HEK293 (cell line): ENCODE data around the gene FHL1.
"Not testable (repeated sequence)": the region's sequence is repeated elsewhere in the genome, so short reads cannot be mapped to it uniquely, and the experiment has no call there.

ENCODE experiments used
- CTCF ChIA-PET: fragments of 350-600 bp; formaldehyde crosslinking; extraction: SDS; loops from one replicate; lab custom pipeline; 2021; ENCODE audit warnings: antibody characterized with exemption; lab: Yijun Ruan, JAX
- POLR2A ChIA-PET: fragments of 300-600 bp; formaldehyde crosslinking; extraction: SDS; loops from one replicate; lab custom pipeline; 2020; ENCODE audit warnings: antibody characterized with exemption, inconsistent platforms; lab: Yijun Ruan, JAX
- H3K27ac ChIP-seq: fragments of 200-500 bp; sonication (Bioruptor generic); 2 replicates; pipeline ENCODE4 v1.5.1; 2014; ENCODE audit warnings: low read depth, low read length, control low read depth, inconsistent platforms; ENCODE audit errors: extremely low read depth
- H3K36me3 ChIP-seq, 2 experiments: fragments of 200-500 bp in 1 of 2; sonication (Bioruptor generic) in 1 of 2; 1 replicate in 1 of 2; 2 replicates in 1 of 2; pipeline ENCODE4 v1.5.1; 2014 to 2017; ENCODE audit warnings: inconsistent platforms in 2 of 2, low read length in 2 of 2; ENCODE audit not compliant: control insufficient read depth in 2 of 2, insufficient read depth in 1 of 2
- H3K4me1 ChIP-seq: fragments of 200-500 bp; sonication (Bioruptor generic); 2 replicates; pipeline ENCODE4 v1.5.1; 2014; ENCODE audit warnings: mild to moderate bottlenecking, low read length, inconsistent platforms; ENCODE audit not compliant: control insufficient read depth, insufficient read depth
- H3K4me3 ChIP-seq: 2 replicates; pipeline ENCODE4 v1.5.1; 2011; ENCODE audit warnings: low read depth, mild to moderate bottlenecking, control low read depth, low read length, moderate library complexity
- H3K9me3 ChIP-seq: fragments of 200-500 bp; sonication (Bioruptor generic); 2 replicates; pipeline ENCODE4 v1.5.1; 2014; ENCODE audit warnings: low read depth, low read length, inconsistent platforms; ENCODE audit not compliant: control insufficient read depth, insufficient read depth
- ELK4 ChIP-seq: IDR thresholded peaks from 2 replicates; pipeline ENCODE4 v1.6.1; 2011; ENCODE audit warnings: mild to moderate bottlenecking, low read depth, low read length, borderline replicate concordance
- SP2 ChIP-seq: fragments of 450-650 bp; formaldehyde crosslinking; IDR thresholded peaks from 2 replicates; pipeline ENCODE4 v1.5.1; 2016; ENCODE audit warnings: missing biosample characterization, missing genetic modification characterization
- TCF7L2 ChIP-seq: IDR thresholded peaks from 2 replicates; pipeline ENCODE4 v1.6.1; 2011; ENCODE audit warnings: low read depth, mild to moderate bottlenecking, inconsistent platforms, low read length, moderate library complexity, borderline replicate concordance
- ZBTB11 ChIP-seq: fragments of 450-650 bp; formaldehyde crosslinking; conservative IDR thresholded peaks from 2 replicates; pipeline ENCODE4 v1.5.1; 2016; ENCODE audit warnings: low read depth, missing biosample characterization, missing genetic modification characterization
- ZFHX2 ChIP-seq: fragments of 450-650 bp; formaldehyde crosslinking; conservative IDR thresholded peaks from 2 replicates; pipeline ENCODE4 v1.5.1; 2016; ENCODE audit warnings: missing biosample characterization, missing genetic modification characterization
- ZNF146 ChIP-seq: fragments of 450-650 bp; formaldehyde crosslinking; IDR thresholded peaks from 2 replicates; pipeline ENCODE4 v1.5.1; 2016; ENCODE audit warnings: missing biosample characterization, missing genetic modification characterization
- ZNF174 ChIP-seq: fragments of 450-650 bp; formaldehyde crosslinking; IDR thresholded peaks from 2 replicates; pipeline ENCODE4 v1.5.0; 2017; ENCODE audit warnings: missing biosample characterization, mild to moderate bottlenecking, missing genetic modification characterization
- ZNF223 ChIP-seq: fragments of 450-650 bp; formaldehyde crosslinking; IDR thresholded peaks from 2 replicates; pipeline ENCODE4 v1.5.1; 2016; ENCODE audit warnings: missing biosample characterization, missing genetic modification characterization
- ZNF239 ChIP-seq: fragments of 450-650 bp; formaldehyde crosslinking; IDR thresholded peaks from 2 replicates; pipeline ENCODE4 v1.5.1; 2016; ENCODE audit warnings: missing biosample characterization, missing genetic modification characterization
- ZNF433 ChIP-seq: fragments of 450-650 bp; formaldehyde crosslinking; IDR thresholded peaks from 2 replicates; pipeline ENCODE4 v1.5.1; 2016; ENCODE audit warnings: missing biosample characterization, missing genetic modification characterization, low read depth
- ZNF510 ChIP-seq: fragments of 450-650 bp; formaldehyde crosslinking; IDR thresholded peaks from 2 replicates; pipeline ENCODE4 v1.5.1; 2018; ENCODE audit warnings: mild to moderate bottlenecking, missing genetic modification characterization, missing biosample characterization; ENCODE audit not compliant: insufficient replicate concordance
- ZNF580 ChIP-seq: fragments of 450-650 bp; formaldehyde crosslinking; IDR thresholded peaks from 2 replicates; pipeline ENCODE4 v1.5.1; 2016; ENCODE audit warnings: missing biosample characterization, missing genetic modification characterization
- ZNF600 ChIP-seq: fragments of 450-650 bp; formaldehyde crosslinking; IDR thresholded peaks from 2 replicates; pipeline ENCODE4 v1.5.1; 2016; ENCODE audit warnings: missing biosample characterization, missing genetic modification characterization
- ZNF639 ChIP-seq: fragments of 450-650 bp; formaldehyde crosslinking; IDR thresholded peaks from 2 replicates; pipeline ENCODE4 v1.5.1; 2016; ENCODE audit warnings: missing biosample characterization, missing genetic modification characterization
- ZNF664 ChIP-seq: fragments of 450-650 bp; formaldehyde crosslinking; IDR thresholded peaks from 2 replicates; pipeline ENCODE4 v1.5.1; 2016; ENCODE audit warnings: missing biosample characterization, missing genetic modification characterization
- ZNF692 ChIP-seq: fragments of 450-650 bp; formaldehyde crosslinking; IDR thresholded peaks from 2 replicates; pipeline ENCODE4 v1.5.1; 2016; ENCODE audit warnings: missing biosample characterization, missing genetic modification characterization
- ZSCAN16 ChIP-seq: fragments of 450-650 bp; formaldehyde crosslinking; IDR thresholded peaks from 2 replicates; pipeline ENCODE4 v1.5.1; 2016; ENCODE audit warnings: missing biosample characterization, missing genetic modification characterization

The FHL1 gene

GRCh38 chrX:136228839-136229207, 81.5 kb downstream of the FHL1 start:
- H3K9me3 ChIP-seq: no peaks in the 10 kb centered on the region
- no peak overlapping the region for H3K4me3 ChIP-seq
- H3K4me1 ChIP-seq: no peaks in the 10 kb centered on the region
- CTCF ChIA-PET: interaction anchor here (0.6 to 0.7 kb wide), 2 partner anchors 40 to 245 kb away, joined by 3 read pairs; no protein-coding TSS in a partner anchor
- peaks cover 35 to 54% of the 10 kb centered on the region in 2 experiments for H3K36me3 ChIP-seq
- no peak overlapping the region for H3K27ac ChIP-seq
- TF ChIP-seq ZNF174: no peak
- POLR2A ChIA-PET: no interaction called here

- TF ChIP-seq SP2: no peak
- TF ChIP-seq ZNF664 (tag by site-specific recombination): no peak
- no peak for TF ChIP-seq ZNF239 (tag by site-specific recombination)
- no peak for TF ChIP-seq TCF7L2
- no peak for TF ChIP-seq ZFHX2 (tag by site-specific recombination)
- no peak for TF ChIP-seq ZBTB11 (tag by site-specific recombination)
- no peak for TF ChIP-seq ZNF692 (tag by site-specific recombination)
- no peak for TF ChIP-seq ZNF639 (tag by site-specific recombination)
- no peak for TF ChIP-seq ZNF510 (tag by site-specific recombination)
- TF ChIP-seq ELK4: no peak
- TF ChIP-seq ZSCAN16 (tag by site-specific recombination): no peak
- TF ChIP-seq ZNF223 (tag by site-specific recombination): no peak
- no peak for TF ChIP-seq ZNF433
- TF ChIP-seq ZNF600 (tag by site-specific recombination): no peak
- ChIA-PET CTCF (interaction anchor here (1.3 kb wide), 1 partner anchor 209 kb away, joined by 3 read pairs; no protein-coding TSS in a partner anchor), POLR2A (no interaction called here)
- peaks cover 26 to 42% of the 10 kb centered on the region in 2 experiments for H3K36me3 ChIP-seq
- no peak overlapping the region for H3K4me3 ChIP-seq
- no peaks in the 10 kb centered on the region for H3K9me3 ChIP-seq
- no peaks in the 10 kb centered on the region for H3K4me1 ChIP-seq
- no peak overlapping the region for H3K27ac ChIP-seq
Measured at GRCh38 chrX:136237074-136237473, 89.7 kb downstream of the FHL1 start.

GRCh38 chrX:136237849-136238248, 90.5 kb downstream of the FHL1 start:
- TF ChIP-seq ZNF146 (tag by site-specific recombination) (peak; percentile 97), ZNF580 (tag by site-specific recombination) (0 out of 2 replicates have a peak, but pooled peaks have one; percentile 49)
- POLR2A ChIA-PET: interaction anchor here (0.6 kb wide), 1 partner anchor 491 kb away, joined by 5 read pairs; no protein-coding TSS in a partner anchor
- CTCF ChIA-PET, H3K4me1 ChIP-seq, H3K4me3 ChIP-seq, H3K9me3 ChIP-seq, H3K27ac ChIP-seq: not testable (repeated sequence)
- H3K36me3 ChIP-seq: peaks cover 30 to 44% of the 10 kb centered on the region in 2 experiments
